Fibroblast of skin of left biceps (primary cell): ENCODE data around the gene EIF4E1B.
"Not testable (repeated sequence)": the region's sequence is repeated elsewhere in the genome, so short reads cannot be mapped to it uniquely, and the experiment has no call there.

Experiments used
- DNase-seq, 2 experiments: peaks; one replicate each; pipeline ENCODE4 v3.0.0-alpha.2; 2013; ENCODE audit warnings: low read depth in 2 of 2

The EIF4E1B gene

GRCh38 chr5:176629853-176630680, at the start of gene EIF4E1B, which contains the start of gene SNCB:
Gene EIF4E1B (plus strand): TSS chr5:176630675. CDS start chr5:176642788, 12,113 bp downstream.
Gene SNCB (minus strand): TSS chr5:176630534. CDS start chr5:176629654, 880 bp downstream.
- DNase-seq, result no peak

GRCh38 chr5:176581361-176581760, 49.1 kb upstream of the EIF4E1B start:
- DNase-seq, result no peak

GRCh38 chr5:176583076-176583475, 47.4 kb upstream of the EIF4E1B start:
- no peak for DNase-seq

- DNase-seq, result no peak
These were observed 43.1 kb upstream of the EIF4E1B start for GRCh38 chr5:176587398-176587797.

GRCh38 chr5:176588297-176588696, 42.2 kb upstream of the EIF4E1B start:
- no peak for DNase-seq

- DNase-seq, result no peak
These were observed 41.3 kb upstream of the EIF4E1B start for GRCh38 chr5:176589039-176589769.

GRCh38 chr5:176590035-176590717, 40.3 kb upstream of the EIF4E1B start:
- DNase-seq, result no peak

GRCh38 chr5:176591667-176592066, 38.8 kb upstream of the EIF4E1B start:
- DNase-seq, result not testable (repeated sequence)

- DNase-seq, result no peak
These were observed 37.9 kb upstream of the EIF4E1B start for GRCh38 chr5:176592573-176592972.

GRCh38 chr5:176593273-176593869, 37.1 kb upstream of the EIF4E1B start:
- no peak for DNase-seq

- no peak for DNase-seq
These were observed 35.9 kb upstream of the EIF4E1B start for GRCh38 chr5:176594554-176594953.

GRCh38 chr5:176595386-176595943, 35.0 kb upstream of the EIF4E1B start:
- no peak for DNase-seq

GRCh38 chr5:176596069-176596644, 34.3 kb upstream of the EIF4E1B start:
- no peak for DNase-seq

- no peak for DNase-seq
These were observed 33.6 kb upstream of the EIF4E1B start for GRCh38 chr5:176596689-176597416.

GRCh38 chr5:176597417-176598389, 32.8 kb upstream of the EIF4E1B start:
- no peak for DNase-seq

- not testable (repeated sequence) for DNase-seq
These were observed 30.6 kb upstream of the EIF4E1B start for GRCh38 chr5:176599749-176600430.

- no peak for DNase-seq
These were observed 28.5 kb upstream of the EIF4E1B start for GRCh38 chr5:176601901-176602482.

GRCh38 chr5:176603091-176603490, 27.4 kb upstream of the EIF4E1B start:
- no peak for DNase-seq
